Activated B cell treated with CpG ODN at 0.5 μM for 24 hours (primary cell): ENCODE results near the gene MAPK13. TPM values are rescaled to one million over a fixed set of nuclear protein-coding genes. Genes with fewer than 3 reads are reported as not detected.
A peak's percentile ranks its signal among the peaks of the same experiment; 100 is the strongest.

Experiments used
- ATAC-seq: fragments of 200-7000 bp; cut with Tn5 transposase; one replicate; pipeline ENCODE4 v1.10.0; 2021; ENCODE audit warnings: low read depth, mild to moderate bottlenecking, moderate library complexity
- CTCF ChIA-PET: fragments of 350-600 bp; sonication (Branson Sonifier 250); formaldehyde crosslinking; loops from one replicate; lab custom pipeline; 2021; ENCODE audit warnings: antibody characterized with exemption; lab: Charles Lee
- POLR2A ChIA-PET: fragments of 350-600 bp; sonication (Branson Sonifier 250); formaldehyde crosslinking; loops from one replicate; lab custom pipeline; 2021; ENCODE audit warnings: antibody characterized with exemption; lab: Charles Lee
- DNase-seq: peaks from one replicate; pipeline ENCODE4 v3.0.0; 2022
- H3K27ac Mint-ChIP-seq: one replicate; pipeline ENCODE4 v1.8.0; 2020; ENCODE audit warnings: mixed read lengths
- H3K27me3 Mint-ChIP-seq: one replicate; pipeline ENCODE4 v1.8.0; 2021; ENCODE audit warnings: mixed read lengths
- H3K36me3 Mint-ChIP-seq: one replicate; pipeline ENCODE4 v1.8.0; 2021; ENCODE audit warnings: low read depth, mixed read lengths
- H3K4me1 Mint-ChIP-seq: one replicate; pipeline ENCODE4 v1.8.0; 2021; ENCODE audit warnings: mixed read lengths
- H3K4me3 Mint-ChIP-seq: one replicate; pipeline ENCODE4 v1.8.0; 2020; ENCODE audit warnings: mild to moderate bottlenecking, mixed read lengths
- H3K9me3 Mint-ChIP-seq: one replicate; pipeline ENCODE4 v1.8.0; 2020; ENCODE audit warnings: mixed read lengths
- CTCF ChIP-seq: fragments of 200-600 bp; IDR thresholded peaks from one replicate; pipeline ENCODE4 v1.8.0; 2022; ENCODE audit warnings: antibody characterized with exemption, mild to moderate bottlenecking
- intact Hi-C: fragments of 100-400 bp; cut with micrococcal nuclease; formaldehyde crosslinking; loops from one replicate; pipeline ENCODE4 v1.15.1; 2024
- total RNA-seq: library from RNA; stranded (reverse); gene quantifications from 2 replicates; pipeline ENCODE4 v1.2.3, GENCODE V29; 2022

MAPK13 gene
- total RNA-seq, 1 donor from 2014 or later = 22.7 TPM

- POLR2A ChIA-PET = interaction anchor here (0.6 to 3.3 kb wide), 9 partner anchors 10 to 1067 kb away, joined by 3 to 46 read pairs (median 4); partner anchors contain the start of genes BRPF3 and MAPK14
- ATAC-seq (peak; percentile 38), DNase-seq (no peak)
- CTCF ChIA-PET = interaction anchor here (0.8 to 2.8 kb wide), 6 partner anchors 8 to 64 kb away, joined by 3 to 17 read pairs (median 5); no protein-coding TSS in a partner anchor
- Mint-ChIP-seq H3K27me3 (no peaks in the 10 kb centered on the region), H3K27ac (peak overlapping the region; percentile 80), H3K36me3 (peaks cover 25% of the 10 kb centered on the region), H3K4me3 (peak overlapping the region; percentile 86), H3K4me1 (peaks cover 47% of the 10 kb centered on the region), H3K9me3 (no peaks in the 10 kb centered on the region)
- intact Hi-C loops = loop anchor here (1.0 to 2.0 kb wide), 4 partner anchors 8 to 66 kb away; partner anchors contain the start of gene BRPF3
- no peak for TF ChIP-seq CTCF
Observed at GRCh38 chr6:36130667-36131510, 576 bp downstream of the MAPK13 start.

GRCh38 chr6:36131511-36132245, 1.4 kb downstream of the MAPK13 start:
- Mint-ChIP-seq H3K9me3 (no peaks in the 10 kb centered on the region), H3K27me3 (no peaks in the 10 kb centered on the region), H3K4me3 (peak overlapping the region; percentile 86), H3K4me1 (peaks cover 53% of the 10 kb centered on the region), H3K27ac (peak overlapping the region; percentile 69), H3K36me3 (peaks cover 30% of the 10 kb centered on the region)
- CTCF ChIA-PET = interaction anchor here (0.8 to 2.8 kb wide), 5 partner anchors 8 to 63 kb away, joined by 3 to 17 read pairs (median 7); no protein-coding TSS in a partner anchor
- intact Hi-C loops = loop anchor here (1.0 to 2.0 kb wide), 4 partner anchors 8 to 65 kb away; partner anchors contain the start of gene BRPF3
- ATAC-seq (peak; percentile 51), DNase-seq (no peak)
- POLR2A ChIA-PET = interaction anchor here (0.6 to 3.3 kb wide), 8 partner anchors 11 to 420 kb away, joined by 3 to 46 read pairs (median 6); partner anchors contain the start of genes BRPF3 and MAPK14
- TF ChIP-seq CTCF = no peak

- CTCF ChIA-PET = interaction anchor here (1.3 to 2.8 kb wide), 3 partner anchors 11 to 63 kb away, joined by 7 to 17 read pairs (median 9); no protein-coding TSS in a partner anchor
Observed at GRCh38 chr6:36132246-36132895, 2.1 kb downstream of the MAPK13 start.

GRCh38 chr6:36133148-36133547, 2.8 kb downstream of the MAPK13 start:
- Mint-ChIP-seq H3K27me3 (no peaks in the 10 kb centered on the region), H3K4me3 (no peak overlapping the region), H3K9me3 (no peaks in the 10 kb centered on the region), H3K36me3 (peaks cover 40% of the 10 kb centered on the region), H3K27ac (peak overlapping the region; percentile 5), H3K4me1 (peaks cover 51% of the 10 kb centered on the region)
- DNase-seq = no peak
- CTCF ChIA-PET = no interaction called here
- TF ChIP-seq CTCF = no peak
- intact Hi-C loops = no loop called here
- no peak for ATAC-seq
- POLR2A ChIA-PET = interaction anchor here (1.4 kb wide), 1 partner anchor 64 kb away, joined by 3 read pairs; no protein-coding TSS in a partner anchor

More at GRCh38 chr6:36132246-36132895, 2.1 kb downstream of the MAPK13 start:
- Mint-ChIP-seq H3K27ac (peak overlapping the region; percentile 50), H3K27me3 (no peaks in the 10 kb centered on the region), H3K36me3 (peaks cover 37% of the 10 kb centered on the region), H3K9me3 (no peaks in the 10 kb centered on the region), H3K4me1 (peaks cover 51% of the 10 kb centered on the region), H3K4me3 (no peak overlapping the region)
- no peak for DNase-seq
- POLR2A ChIA-PET = interaction anchor here (0.7 to 3.3 kb wide), 8 partner anchors 12 to 316 kb away, joined by 3 to 46 read pairs (median 6); partner anchors contain the start of genes BRPF3 and MAPK14
- ATAC-seq = no peak
- no peak for TF ChIP-seq CTCF
- intact Hi-C loops = no loop called here
